ENCODE data around the gene TCL1A. TPM values are rescaled to one million over a fixed set of nuclear protein-coding genes. Genes with fewer than 3 reads are reported as not detected.

The TCL1A gene
- total and polyA plus RNA-seq, 2 donors (not counting 3 experiments of a cell fraction or from before 2014, with no cell fraction given): not detected

DNA sequence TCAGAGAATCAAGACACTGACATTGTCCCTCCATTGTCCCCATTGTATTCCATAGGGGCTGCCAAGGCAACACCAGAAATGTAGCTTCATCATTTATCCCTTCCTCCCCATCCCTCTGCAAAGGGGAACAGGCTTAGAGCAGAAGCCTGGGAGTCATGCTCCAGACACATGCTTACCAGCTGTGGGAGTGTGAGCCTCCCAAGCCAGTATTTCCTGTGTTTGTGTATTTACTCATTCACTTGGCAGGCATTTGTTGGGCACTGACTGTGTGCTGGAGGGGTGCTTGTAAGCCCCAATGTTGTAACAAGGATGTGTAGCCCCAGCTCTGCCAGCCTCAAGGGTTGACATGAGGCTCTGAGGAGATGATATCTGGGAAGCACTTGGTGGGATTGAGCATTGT is 46.0 kb upstream of the TCL1A start:
- dilution Hi-C loops (cut with MboI; ENCODE audit: extremely low pct_ligation_motif_present, low sequenced_read_pairs) (no loop called here), intact Hi-C loops (cut with micrococcal nuclease) (no loop called here)
- H3K9me3 ChIP-seq (replicated peaks; ENCODE audit: control insufficient read depth, insufficient read depth, low read length): no peaks in the 10 kb centered on the region
- H3K4me2 ChIP-seq (ENCODE audit: insufficient read depth, low read length): no peak overlapping the region
- H3K36me3 ChIP-seq (ENCODE audit: control insufficient read depth in 2 of 2, extremely low read depth in 1 of 2, insufficient read depth in 2 of 2, low read length in 2 of 2): no peaks in the 10 kb centered on the region
- no peak overlapping the region for H3K9ac ChIP-seq (replicated peaks; ENCODE audit: extremely low read depth, insufficient read depth, low read length)
- no peaks in the 10 kb centered on the region for H3K79me2 ChIP-seq (ENCODE audit: control insufficient read depth, insufficient read depth, low read length)
- H3K27me3 ChIP-seq (ENCODE audit: control insufficient read depth in 2 of 2, insufficient read depth in 2 of 2, low read length in 2 of 2): no peaks in the 10 kb centered on the region
- H3K9me1 ChIP-seq (replicated peaks; ENCODE audit: control insufficient read depth, extremely low read depth, insufficient read depth, low read length): no peaks in the 10 kb centered on the region
- no peak overlapping the region for H3K27ac ChIP-seq (ENCODE audit: insufficient read depth, low read depth, low read length)
- POLR2A ChIA-PET: no interaction called here
- no TSS peak for BruUV-seq (replicated peaks)
- CTCF ChIA-PET: interaction anchor here (1.6 to 2.4 kb wide), 2 partner anchors 14 to 37 kb away, joined by 3 to 7 read pairs; no protein-coding TSS in a partner anchor
- FAIRE-seq (no peak), DNase-seq (ENCODE audit: low read depth, low spot score) (no peak)
- no peaks in the 10 kb centered on the region for H4K20me1 ChIP-seq (replicated peaks; ENCODE audit: control insufficient read depth, extremely low read depth, insufficient read depth, low read length)
- no peak overlapping the region for H3K4me3 ChIP-seq (replicated peaks in 1 of 3; ENCODE audit: insufficient read depth in 1 of 3, low read depth in 1 of 3, low read length in 3 of 3)
- TF ChIP-seq JUN (IDR thresholded peaks at IDR 0.05; ENCODE audit: borderline replicate concordance, insufficient read depth, insufficient read length, low read depth) (no peak), GATA2 (IDR thresholded peaks at IDR 0.05; ENCODE audit: insufficient read depth, insufficient read length, low read depth, low read length) (no peak), MYC (IDR thresholded peaks at IDR 0.05; ENCODE audit: low read depth, low read length) (no peak), EZH2 (IDR thresholded peaks at IDR 0.05; ENCODE audit: borderline replicate concordance, low read depth, low read length, severe bottlenecking) (no peak)
- TF ChIP-seq, protein P1, sequence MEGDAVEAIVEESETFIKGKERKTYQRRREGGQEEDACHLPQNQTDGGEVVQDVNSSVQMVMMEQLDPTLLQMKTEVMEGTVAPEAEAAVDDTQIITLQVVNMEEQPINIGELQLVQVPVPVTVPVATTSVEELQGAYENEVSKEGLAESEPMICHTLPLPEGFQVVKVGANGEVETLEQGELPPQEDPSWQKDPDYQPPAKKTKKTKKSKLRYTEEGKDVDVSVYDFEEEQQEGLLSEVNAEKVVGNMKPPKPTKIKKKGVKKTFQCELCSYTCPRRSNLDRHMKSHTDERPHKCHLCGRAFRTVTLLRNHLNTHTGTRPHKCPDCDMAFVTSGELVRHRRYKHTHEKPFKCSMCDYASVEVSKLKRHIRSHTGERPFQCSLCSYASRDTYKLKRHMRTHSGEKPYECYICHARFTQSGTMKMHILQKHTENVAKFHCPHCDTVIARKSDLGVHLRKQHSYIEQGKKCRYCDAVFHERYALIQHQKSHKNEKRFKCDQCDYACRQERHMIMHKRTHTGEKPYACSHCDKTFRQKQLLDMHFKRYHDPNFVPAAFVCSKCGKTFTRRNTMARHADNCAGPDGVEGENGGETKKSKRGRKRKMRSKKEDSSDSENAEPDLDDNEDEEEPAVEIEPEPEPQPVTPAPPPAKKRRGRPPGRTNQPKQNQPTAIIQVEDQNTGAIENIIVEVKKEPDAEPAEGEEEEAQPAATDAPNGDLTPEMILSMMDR (IDR thresholded peaks at IDR 0.05; ENCODE audit: extremely low read depth in 1 of 2, insufficient read depth in 1 of 2, low read depth in 1 of 2, low read length in 2 of 2): no peak
- H3K4me1 ChIP-seq (ENCODE audit: control insufficient read depth, extremely low read depth, insufficient read depth, low read length): no peaks in the 10 kb centered on the region
- H2AFZ ChIP-seq (ENCODE audit: low read depth, low read length): no peak overlapping the region

DNA sequence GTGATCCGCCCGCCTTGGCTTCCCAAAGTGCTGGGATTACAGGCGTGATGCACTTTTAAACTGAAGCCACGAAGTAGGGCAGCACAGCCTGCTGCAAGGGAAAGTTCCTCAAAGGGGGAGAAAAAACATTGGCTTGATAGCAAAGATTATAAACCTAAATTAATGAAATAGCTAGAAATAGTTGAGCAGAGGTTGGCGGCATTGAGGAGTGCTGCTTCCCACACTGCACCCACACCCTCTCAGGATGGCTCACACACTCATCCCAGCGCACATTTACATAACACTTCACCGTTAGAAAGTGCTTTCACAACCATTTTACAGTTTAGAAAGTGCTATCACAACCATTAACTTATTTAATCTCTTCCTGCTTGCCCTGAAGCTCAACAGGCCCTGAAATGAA is 44.4 kb upstream of the TCL1A start:
- no peak for FAIRE-seq
- dilution Hi-C loops (cut with MboI; ENCODE audit: extremely low pct_ligation_motif_present, low sequenced_read_pairs): no loop called here
- intact Hi-C loops (cut with micrococcal nuclease): no loop called here

More for the DNA sequence above, 44.4 kb upstream of the TCL1A start:
- Histone ChIP-seq H3K79me2 (ENCODE audit: control insufficient read depth, insufficient read depth, low read length) (no peaks in the 10 kb centered on the region), H3K27me3 (ENCODE audit: control insufficient read depth in 2 of 2, insufficient read depth in 2 of 2, low read length in 2 of 2) (no peaks in the 10 kb centered on the region), H3K9me3 (replicated peaks; ENCODE audit: control insufficient read depth, insufficient read depth, low read length) (no peaks in the 10 kb centered on the region), H3K4me2 (ENCODE audit: insufficient read depth, low read length) (no peak overlapping the region), H3K9ac (replicated peaks; ENCODE audit: extremely low read depth, insufficient read depth, low read length) (no peak overlapping the region), H3K9me1 (replicated peaks; ENCODE audit: control insufficient read depth, extremely low read depth, insufficient read depth, low read length) (no peaks in the 10 kb centered on the region), H3K4me3 (replicated peaks in 1 of 3; ENCODE audit: insufficient read depth in 1 of 3, low read depth in 1 of 3, low read length in 3 of 3) (no peak overlapping the region), H3K4me1 (ENCODE audit: control insufficient read depth, extremely low read depth, insufficient read depth, low read length) (no peaks in the 10 kb centered on the region), H4K20me1 (replicated peaks; ENCODE audit: control insufficient read depth, extremely low read depth, insufficient read depth, low read length) (no peaks in the 10 kb centered on the region), H3K27ac (ENCODE audit: insufficient read depth, low read depth, low read length) (no peak overlapping the region), H2AFZ (ENCODE audit: low read depth, low read length) (no peak overlapping the region), H3K36me3 (ENCODE audit: control insufficient read depth in 2 of 2, extremely low read depth in 1 of 2, insufficient read depth in 2 of 2, low read length in 2 of 2) (no peaks in the 10 kb centered on the region)
- CTCF ChIA-PET: interaction anchor here (2.2 kb wide), 1 partner anchor 16 kb away, joined by 7 read pairs; no protein-coding TSS in a partner anchor
- BruUV-seq (replicated peaks): no TSS peak
- DNase-seq (ENCODE audit: low read depth, low spot score): no peak
- POLR2A ChIA-PET: no interaction called here
- no peak for TF ChIP-seq FOS (IDR thresholded peaks at IDR 0.05; ENCODE audit: borderline replicate concordance, insufficient read depth, low read length)
- TF ChIP-seq POLR2A (IDR thresholded peaks at IDR 0.05; ENCODE audit: low read depth, low read length): no peak
- TF ChIP-seq, protein P2, sequence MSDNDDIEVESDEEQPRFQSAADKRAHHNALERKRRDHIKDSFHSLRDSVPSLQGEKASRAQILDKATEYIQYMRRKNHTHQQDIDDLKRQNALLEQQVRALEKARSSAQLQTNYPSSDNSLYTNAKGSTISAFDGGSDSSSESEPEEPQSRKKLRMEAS (IDR thresholded peaks at IDR 0.05; ENCODE audit: insufficient read depth, insufficient read length): no peak
- TF ChIP-seq GATA2 (IDR thresholded peaks at IDR 0.05; ENCODE audit: insufficient read depth, insufficient read length, low read depth, low read length): no peak
- no peak for TF ChIP-seq EZH2 (IDR thresholded peaks at IDR 0.05; ENCODE audit: borderline replicate concordance, low read depth, low read length, severe bottlenecking)
- no peak for TF ChIP-seq JUN (IDR thresholded peaks at IDR 0.05; ENCODE audit: borderline replicate concordance, insufficient read depth, insufficient read length, low read depth)
- TF ChIP-seq, protein P1 (IDR thresholded peaks at IDR 0.05; ENCODE audit: extremely low read depth in 1 of 2, insufficient read depth in 1 of 2, low read depth in 1 of 2, low read length in 2 of 2): no peak
- TF ChIP-seq POLR2AphosphoS5 (IDR thresholded peaks at IDR 0.05; ENCODE audit: insufficient read depth, low read depth, low read length): no peak
- TF ChIP-seq MYC (IDR thresholded peaks at IDR 0.05; ENCODE audit: low read depth, low read length): no peak

All from endothelial cell of umbilical vein (primary cell).